Adrenal gland (tissue), 5 donors: Measurements from ENCODE around the gene PAQR6.

Experiments
- CTCF ChIP-seq, 6 experiments: fragments of 450-650 bp in 4 of 6; fragments of 200-600 bp in 2 of 6; sonication (generic) in 1 of 6; IDR thresholded peaks; 1 replicate in 5 of 6; 2 replicates in 1 of 6; pipeline versions ENCODE4 v1.5.1 to v1.8.0; 2016 to 2021; ENCODE audit warnings: antibody characterized with exemption in 6 of 6, mild to moderate bottlenecking in 2 of 6, moderate library complexity in 1 of 6
- POLR2A ChIP-seq, 2 donors: fragments of 450-650 bp; IDR thresholded peaks; one replicate each; pipeline ENCODE4 v1.6.1; 2017; ENCODE audit warnings: antibody characterized with exemption in 2 of 2, mild to moderate bottlenecking in 2 of 2, moderate library complexity in 1 of 2
- donor health status: DM: no; HTN: no; CAD: no.

GRCh38 chr1:156253634-156254033 is 5.8 kb upstream of the PAQR6 start:
- TF ChIP-seq CTCF (IDR thresholded peaks at IDR 0.05) (no peak), POLR2A (IDR thresholded peaks at IDR 0.05) (no peak)
